Right cardiac atrium (tissue), 5 donors: Measurements from ENCODE around the gene KCNJ5. TPM values are rescaled to one million over a fixed set of nuclear protein-coding genes. Genes with fewer than 3 reads are reported as not detected.

Source experiments
- ATAC-seq, 2 donors: fragments of 200-7000 bp; cut with Tn5 transposase; one replicate each; pipeline versions ENCODE4 v1.8.0 to v1.9.1; 2020; ENCODE audit warnings: moderate library complexity in 2 of 2, mild to moderate bottlenecking in 1 of 2
- DNase-seq, 3 donors: peaks; one replicate each; pipeline ENCODE4 v3.0.0-alpha.2; 2020
- H3K27ac ChIP-seq: one replicate; pipeline ENCODE4 v1.5.1; 2013; ENCODE audit warnings: mild to moderate bottlenecking, low read length, control low read depth, moderate library complexity
- H3K27me3 ChIP-seq: one replicate; pipeline ENCODE4 v1.6.1; 2013; ENCODE audit not compliant: control insufficient read depth, insufficient read depth
- H3K4me1 ChIP-seq: one replicate; pipeline ENCODE4 v1.6.1; 2013; ENCODE audit warnings: low read length; ENCODE audit not compliant: control insufficient read depth, insufficient read depth
- H3K4me3 ChIP-seq: one replicate; pipeline ENCODE4 v1.5.1; 2013; ENCODE audit warnings: low read length, control low read depth
- H3K9me3 ChIP-seq: one replicate; pipeline ENCODE4 v1.6.1; 2013; ENCODE audit warnings: low read length; ENCODE audit not compliant: control insufficient read depth
- WGBS: extraction: QIAGEN DNeasy Blood & Tissue Kit; methylation state at CpG from one replicate; pipeline ENCODE4 v1.1.7; 2013; 5-methylcytosine and 5-hydroxymethylcytosine counted together
- intact Hi-C, 4 donors: fragments of 100-400 bp; cut with DNase I; formaldehyde crosslinking; loops; one replicate each; pipeline versions ENCODE4 v1.11.0 to v1.14.0; 2022 to 2023
- polyA plus RNA-seq: library from polyadenylated mRNA; stranded (reverse); fragments of 200-250 nt; gene quantifications from one replicate; pipeline ENCODE4 v1.2.3, GENCODE V29; 2013
- total RNA-seq, 4 donors: library from RNA; stranded (reverse); fragmentation: NEBNext Ultra II Directional; extraction: Animal tissue kit (Norgen Biotek cat#: 25700); gene quantifications; one replicate each; pipeline ENCODE4 v1.2.1, GENCODE V29; 2021
- donor health status: healthy with polysubstance abuse.
- donor health status: DM: no; HTN: yes; CAD: no.
- donor health status: DM: no; HTN: no; CAD: no.
- donor health status: DM: no; HTN: yes; CAD: no; lungs with severe emphysema.
- donor health status: DM: yes; HTN: yes; CAD: no.

Gene KCNJ5
- total and polyA plus RNA-seq, 5 donors = 9.3 to 30.0 (median 21.1) TPM

DNA sequence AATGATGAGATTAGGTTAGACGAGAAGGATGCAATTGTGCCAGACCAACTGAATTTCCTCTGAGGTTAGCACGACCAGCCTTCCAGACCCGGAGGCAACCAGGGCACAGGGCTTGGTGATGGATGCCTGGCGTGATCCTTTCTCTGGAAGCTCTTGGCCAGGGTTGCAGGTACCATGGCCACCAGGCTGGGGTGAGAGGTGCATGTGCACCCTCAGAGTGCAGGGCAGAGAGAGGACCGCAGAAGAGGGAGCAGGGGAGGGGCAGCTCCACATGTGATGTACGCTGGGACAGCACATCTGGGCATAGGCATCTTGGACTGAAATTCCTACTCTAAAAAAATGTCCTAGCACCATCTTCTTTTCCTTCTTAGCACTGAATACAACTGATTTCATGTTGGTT, 34.9 kb upstream of the KCNJ5 start:
- no peaks in the 10 kb centered on the region for H3K4me1 ChIP-seq
- intact Hi-C loops = no loop called here
- ATAC-seq = no peak
- WGBS = 85% methylated on average over 6 of the region's 6 CpGs
- H3K27ac ChIP-seq = no peak overlapping the region
- H3K9me3 ChIP-seq = no peaks in the 10 kb centered on the region
- H3K27me3 ChIP-seq = no peaks in the 10 kb centered on the region
- DNase-seq = no peak
- H3K4me3 ChIP-seq = no peak overlapping the region

- DNase-seq (no peak), ATAC-seq (no peak)
- WGBS = 75% methylated on average over 2 of the region's 2 CpGs
- H3K4me3 ChIP-seq = no peak overlapping the region
- H3K4me1 ChIP-seq = no peaks in the 10 kb centered on the region
- H3K27me3 ChIP-seq = no peaks in the 10 kb centered on the region
- H3K9me3 ChIP-seq = no peaks in the 10 kb centered on the region
- no peak overlapping the region for H3K27ac ChIP-seq
- intact Hi-C loops = no loop called here
Measured at GRCh38 chr11:128857341-128857740, 33.8 kb upstream of the KCNJ5 start.

GRCh38 chr11:128859563-128860441, 31.4 kb upstream of the KCNJ5 start:
- WGBS = 27% methylated on average over 33 of the region's 33 CpGs
- DNase-seq (peak; percentile 68 to 91 (median 91)), ATAC-seq (peak; percentile 79 to 88)
- Histone ChIP-seq H3K9me3 (no peaks in the 10 kb centered on the region), H3K4me3 (no peak overlapping the region), H3K4me1 (no peaks in the 10 kb centered on the region), H3K27ac (no peak overlapping the region), H3K27me3 (no peaks in the 10 kb centered on the region)
- intact Hi-C loops = no loop called here

GRCh38 chr11:128860571-128861361, 30.4 kb upstream of the KCNJ5 start:
- ATAC-seq = no peak
- intact Hi-C loops = no loop called here
- Histone ChIP-seq H3K9me3 (no peaks in the 10 kb centered on the region), H3K4me1 (no peaks in the 10 kb centered on the region), H3K27ac (no peak overlapping the region), H3K4me3 (no peak overlapping the region), H3K27me3 (no peaks in the 10 kb centered on the region)
- DNase-seq = no peak
- WGBS = 93% methylated on average over 16 of the region's 16 CpGs

GRCh38 chr11:128862406-128862805, 28.8 kb upstream of the KCNJ5 start:
- H3K27ac ChIP-seq = no peak overlapping the region
- intact Hi-C loops = no loop called here
- H3K4me1 ChIP-seq = no peaks in the 10 kb centered on the region
- H3K27me3 ChIP-seq = no peaks in the 10 kb centered on the region
- 92% methylated on average over 9 of the region's 9 CpGs for WGBS
- H3K9me3 ChIP-seq = no peaks in the 10 kb centered on the region
- ATAC-seq (peak in 1 of 2 donors; percentile 14), DNase-seq (no peak)
- no peak overlapping the region for H3K4me3 ChIP-seq

- no peak overlapping the region for H3K4me3 ChIP-seq
- DNase-seq (no peak), ATAC-seq (no peak)
- no peaks in the 10 kb centered on the region for H3K9me3 ChIP-seq
- intact Hi-C loops = no loop called here
- WGBS = 72% methylated on average over 4 of the region's 4 CpGs
- H3K27me3 ChIP-seq = no peaks in the 10 kb centered on the region
- no peaks in the 10 kb centered on the region for H3K4me1 ChIP-seq
- H3K27ac ChIP-seq = no peak overlapping the region
Measured at GRCh38 chr11:128862908-128863660, 28.1 kb upstream of the KCNJ5 start.

GRCh38 chr11:128865490-128865889, 25.7 kb upstream of the KCNJ5 start:
- H3K9me3 ChIP-seq = no peaks in the 10 kb centered on the region
- H3K4me1 ChIP-seq = no peaks in the 10 kb centered on the region
- WGBS = 90% methylated on average over 1 of the region's 1 CpG
- no peak overlapping the region for H3K27ac ChIP-seq
- H3K27me3 ChIP-seq = no peaks in the 10 kb centered on the region
- no peak overlapping the region for H3K4me3 ChIP-seq
- ATAC-seq (no peak), DNase-seq (no peak)
- intact Hi-C loops = no loop called here

DNA sequence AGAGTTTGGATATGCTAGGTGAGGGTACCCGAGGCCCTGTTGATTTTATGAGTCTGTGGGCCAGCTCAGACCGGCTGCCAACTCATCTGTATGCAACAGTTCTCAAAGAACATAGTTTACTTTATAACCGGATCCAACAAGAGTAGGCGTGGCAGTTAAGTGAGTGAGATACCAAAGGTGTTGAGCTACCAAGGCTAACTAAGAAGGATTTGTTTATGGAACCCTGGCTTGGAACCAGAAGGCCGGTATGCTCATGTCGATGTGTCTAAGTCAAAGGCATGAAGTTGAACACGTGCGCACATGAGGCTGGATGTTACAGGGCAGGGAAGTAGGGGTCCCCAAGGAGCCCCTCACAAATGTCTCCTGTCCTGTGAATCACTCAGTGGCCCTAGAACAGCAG, 23.9 kb upstream of the KCNJ5 start, which contains the start of gene KCNJ1:
Gene KCNJ1, minus strand, starts transcription at position 20 of the 400 bp plus-strand sequence. CDS start 27,053 bp downstream, outside the sequence.
- intact Hi-C loops = no loop called here
- no peak for DNase-seq
- no peak for ATAC-seq
- Histone ChIP-seq H3K4me3 (no peak within 1 kb of the TSS), H3K27ac (no peak within 1 kb of the TSS), H3K9me3 (no peaks in the 10 kb centered on the region), H3K4me1 (no peaks in the 10 kb centered on the region), H3K27me3 (no peaks in the 10 kb centered on the region)
- 92% methylated on average over 8 of the region's 8 CpGs for WGBS

- no peaks in the 10 kb centered on the region for H3K4me1 ChIP-seq
- WGBS = 96% methylated on average over 10 of the region's 10 CpGs
- H3K27me3 ChIP-seq = no peaks in the 10 kb centered on the region
- peak in 1 of 2 donors; percentile 26 for ATAC-seq
- DNase-seq = no peak
- H3K27ac ChIP-seq = no peak overlapping the region
- H3K4me3 ChIP-seq = no peak overlapping the region
- H3K9me3 ChIP-seq = no peaks in the 10 kb centered on the region
- intact Hi-C loops = no loop called here
Measured at GRCh38 chr11:128868841-128869671, 22.1 kb upstream of the KCNJ5 start.

- intact Hi-C loops = no loop called here
- no peak for DNase-seq
- Histone ChIP-seq H3K4me3 (no peak overlapping the region), H3K4me1 (no peaks in the 10 kb centered on the region), H3K27ac (no peak overlapping the region), H3K27me3 (no peaks in the 10 kb centered on the region), H3K9me3 (no peaks in the 10 kb centered on the region)
- ATAC-seq = no peak
- WGBS = 82% methylated on average over 6 of the region's 6 CpGs
Measured at GRCh38 chr11:128871168-128871610, 20.0 kb upstream of the KCNJ5 start.
